Measurements from ENCODE around the gene MR1.

The MR1 gene

DNA sequence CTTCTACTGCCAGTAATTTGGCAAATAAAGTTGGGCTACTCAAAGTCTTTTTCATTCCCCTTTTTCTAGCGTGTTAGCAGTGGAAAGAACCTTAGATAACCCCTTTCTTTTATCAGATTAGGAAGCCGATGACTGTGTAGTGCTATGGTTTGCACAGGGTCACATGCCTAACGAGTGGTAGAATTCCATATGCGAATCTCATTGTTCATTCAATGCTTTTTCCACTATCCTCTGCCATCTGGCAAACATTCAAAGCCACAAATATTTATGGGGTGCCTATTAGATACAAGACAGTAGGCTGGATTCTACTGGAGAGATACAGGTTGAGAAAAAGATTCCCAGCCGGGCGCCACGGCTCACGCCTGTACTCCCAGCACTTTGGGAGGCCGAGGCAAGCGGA lies 39.9 kb downstream of the MR1 start:
- DNase-seq = no peak

DNA sequence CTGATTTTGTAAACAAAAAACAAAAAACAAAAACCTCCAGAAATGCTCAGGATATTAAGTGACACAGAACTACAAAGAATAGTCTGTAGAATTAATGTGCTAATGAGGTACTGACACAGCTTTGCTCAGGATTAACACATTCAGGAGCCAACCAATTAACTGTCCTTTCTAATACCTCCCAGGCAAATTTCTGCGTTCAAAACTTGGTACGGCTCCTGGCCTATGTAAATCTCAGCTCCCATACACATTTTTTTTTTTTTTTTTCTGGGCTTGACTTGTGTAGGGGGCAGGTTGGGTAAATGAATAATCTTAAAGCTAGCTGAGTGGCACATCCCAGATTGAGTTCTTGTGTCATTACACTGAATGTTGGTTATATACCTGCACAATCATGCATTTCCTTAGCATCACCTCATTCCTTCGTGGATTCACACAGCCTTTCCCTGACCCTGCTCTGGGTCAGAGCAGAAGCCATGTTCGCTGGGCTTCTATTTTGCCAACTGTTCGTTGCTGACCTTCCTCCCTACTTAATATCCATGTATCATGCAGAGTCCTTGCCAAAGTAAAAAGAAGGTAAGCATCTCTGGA lies 42.1 kb downstream of the MR1 start:
- no peak for DNase-seq

DNA sequence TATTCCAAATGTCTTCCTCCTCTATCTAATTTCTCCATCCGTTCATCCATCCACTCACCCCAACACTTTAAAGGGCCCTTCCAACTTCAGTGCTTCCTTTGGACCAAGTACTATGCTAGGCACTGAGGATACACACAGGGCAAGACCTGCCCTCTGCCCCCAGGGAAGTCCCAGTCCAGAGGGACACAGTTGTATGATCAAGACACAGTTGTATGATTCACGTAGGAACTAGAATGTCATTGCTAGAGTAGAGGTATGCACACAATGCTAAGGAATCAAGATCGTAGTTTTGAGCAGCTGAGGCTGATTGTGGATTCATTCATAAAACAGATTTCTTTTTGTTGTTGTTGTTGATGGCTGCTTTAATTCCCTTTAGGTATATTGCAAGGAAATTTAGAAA lies 43.1 kb downstream of the MR1 start:
- no peak for DNase-seq

DNA sequence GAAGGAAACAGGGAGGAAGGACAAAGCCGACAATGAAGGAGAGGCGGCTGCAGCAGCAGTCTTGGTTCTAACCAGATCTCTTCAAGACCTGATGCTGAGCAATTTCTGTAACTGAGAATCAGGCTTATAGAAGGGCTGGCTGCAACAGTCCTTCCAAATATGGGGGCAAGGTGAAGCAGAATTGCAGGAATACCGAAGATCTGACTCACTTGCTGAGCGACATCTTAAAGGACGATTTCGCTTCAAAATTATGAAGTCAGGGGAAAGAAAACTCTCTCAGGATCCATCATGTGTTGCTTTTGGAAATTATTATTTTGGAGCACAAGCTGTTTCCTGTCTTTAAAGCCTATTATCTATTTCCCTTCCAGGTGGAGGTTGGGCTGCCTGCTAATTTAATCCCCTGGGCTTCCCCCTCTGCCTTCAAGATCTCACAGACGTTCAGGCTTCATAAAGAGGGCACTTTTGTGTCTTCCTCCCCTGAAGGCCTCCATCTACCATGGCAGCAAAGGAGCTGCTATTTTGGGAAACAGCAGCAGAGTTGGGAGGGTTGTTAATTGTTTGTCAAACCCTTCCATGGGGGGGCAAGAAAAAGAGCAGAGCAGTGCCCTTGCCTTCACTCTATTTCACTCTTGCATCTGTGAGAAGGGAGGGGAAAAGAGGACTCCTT lies 43.9 kb downstream of the MR1 start:
- DNase-seq = no peak

DNA sequence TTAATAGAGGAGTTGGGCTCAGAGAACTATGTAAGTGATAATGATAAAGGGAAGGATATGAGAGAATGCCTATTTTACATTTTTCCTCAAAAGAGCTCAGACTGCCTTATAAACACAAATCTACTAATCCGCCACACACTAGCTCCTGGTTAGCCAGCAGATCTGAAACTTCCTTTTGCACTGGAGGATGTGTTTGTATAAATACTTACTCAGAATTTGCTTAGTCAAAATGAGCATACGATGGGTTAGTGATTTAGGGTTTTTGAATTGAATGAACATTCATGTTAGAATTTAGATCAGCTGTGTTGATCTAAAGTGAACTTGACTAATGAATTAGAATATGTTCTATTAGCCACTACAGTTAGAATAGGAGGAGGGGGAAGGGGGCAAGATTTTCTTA lies 45.6 kb downstream of the MR1 start:
- no peak for DNase-seq

DNA sequence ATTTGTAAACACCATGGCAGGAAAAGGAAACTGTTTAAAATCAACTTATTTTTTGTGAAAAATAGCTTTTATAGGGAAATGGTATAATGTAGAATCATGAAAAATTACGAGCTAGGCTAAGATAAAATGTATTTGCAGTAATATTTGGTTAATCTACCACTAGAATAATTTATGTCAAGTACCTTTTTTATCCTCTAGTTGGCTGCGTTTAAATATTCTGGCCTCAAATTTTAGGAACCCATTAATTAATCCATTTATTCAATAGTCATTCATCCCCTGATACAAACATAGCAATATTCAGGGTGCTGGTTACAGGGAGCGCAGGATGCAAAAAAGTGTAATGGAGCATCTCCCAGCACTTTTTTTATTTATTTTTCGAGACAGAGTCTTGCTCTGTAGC lies 46.1 kb downstream of the MR1 start:
- DNase-seq = no peak

DNA sequence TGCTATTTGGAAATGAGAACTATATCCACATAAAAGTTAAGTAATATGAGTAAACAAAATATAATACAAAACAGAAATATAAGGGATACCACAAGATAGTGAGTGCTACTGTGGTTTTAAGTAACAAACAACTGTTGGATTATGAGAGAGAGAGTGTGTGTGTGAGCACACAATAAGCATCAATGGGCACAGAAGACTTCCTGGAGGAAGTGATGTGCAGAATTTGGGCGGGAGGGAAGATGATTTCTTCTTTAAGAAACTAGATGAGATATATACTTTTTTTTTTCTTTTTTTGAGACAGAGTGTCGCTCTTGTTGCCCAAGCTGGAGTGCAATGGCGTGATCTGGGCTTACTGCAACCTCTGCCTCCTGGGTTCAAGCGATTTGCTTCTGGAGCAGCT lies 46.8 kb downstream of the MR1 start:
- DNase-seq = no peak

DNA sequence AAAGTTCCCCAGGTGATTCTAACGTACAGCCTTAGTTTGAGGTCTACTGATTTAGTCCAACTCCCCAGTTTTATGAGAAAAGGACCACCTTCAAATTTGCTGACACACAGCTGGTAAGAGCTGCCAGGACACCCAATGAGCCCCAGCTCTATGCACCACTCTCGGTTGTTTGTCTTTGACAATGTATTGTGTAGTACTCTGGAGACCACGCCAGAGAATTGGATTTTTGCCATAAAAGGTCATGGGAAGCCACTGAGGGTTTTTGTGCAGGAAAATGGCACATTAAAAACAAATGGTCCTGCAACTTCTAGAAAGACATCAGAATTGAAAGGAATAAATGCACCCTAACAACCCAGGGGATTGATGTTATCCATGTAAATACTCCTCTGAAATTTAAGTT lies 47.6 kb downstream of the MR1 start:
- DNase-seq = no peak

DNA sequence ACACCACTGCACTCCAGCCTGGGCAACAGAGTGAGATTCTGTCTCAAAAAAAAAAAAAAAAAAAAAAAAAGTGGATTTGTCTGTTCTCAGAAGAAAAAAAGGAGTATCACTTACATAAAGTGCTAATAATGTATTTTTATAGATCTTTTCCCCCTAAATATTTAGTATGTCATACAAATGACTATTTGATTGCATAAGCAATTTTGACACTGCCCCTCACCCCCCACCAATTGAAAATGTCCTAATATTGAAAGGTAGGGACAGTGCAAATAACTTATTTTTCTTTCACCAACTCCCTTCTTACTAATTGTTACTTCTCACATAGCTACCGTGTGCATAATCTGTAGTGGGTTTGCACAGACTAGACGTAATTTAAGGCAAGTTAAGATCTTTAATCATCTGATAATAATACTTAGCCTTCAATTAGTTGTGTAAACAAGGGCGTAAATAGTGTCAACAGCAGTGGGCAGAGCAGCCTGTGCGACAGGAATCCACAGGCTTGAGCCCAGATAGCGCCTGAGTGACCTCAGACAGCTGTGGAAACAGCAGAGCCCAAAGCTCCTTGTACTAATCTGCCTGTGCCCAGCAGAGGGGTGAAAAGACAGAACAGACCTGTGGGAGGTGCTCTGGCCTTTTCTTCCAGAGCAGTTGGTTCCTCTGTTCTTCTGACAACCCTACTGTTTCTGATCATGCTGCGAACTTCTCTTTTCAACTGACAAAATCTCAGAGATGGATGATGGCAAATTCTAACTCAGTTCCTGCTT lies 50.2 kb downstream of the MR1 start:
- DNase-seq = peak; percentile 94

DNA sequence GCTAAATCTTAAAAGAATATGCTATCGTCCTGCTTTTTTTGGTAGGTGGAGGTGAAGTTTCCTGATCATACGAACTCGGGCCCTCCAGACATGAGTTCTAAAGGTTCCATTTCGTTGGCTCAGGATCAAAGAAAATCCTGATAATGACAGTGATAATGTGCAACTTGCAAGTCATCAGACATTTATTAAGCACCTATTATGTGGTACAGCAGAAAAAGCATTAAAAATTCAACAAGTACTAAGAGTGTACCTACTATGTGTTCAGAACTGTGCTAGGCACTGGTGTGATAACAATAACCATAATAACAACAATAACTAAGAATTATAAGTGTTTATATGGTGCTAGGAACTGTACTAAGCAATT lies 50.8 kb downstream of the MR1 start:
- no peak for DNase-seq

DNA sequence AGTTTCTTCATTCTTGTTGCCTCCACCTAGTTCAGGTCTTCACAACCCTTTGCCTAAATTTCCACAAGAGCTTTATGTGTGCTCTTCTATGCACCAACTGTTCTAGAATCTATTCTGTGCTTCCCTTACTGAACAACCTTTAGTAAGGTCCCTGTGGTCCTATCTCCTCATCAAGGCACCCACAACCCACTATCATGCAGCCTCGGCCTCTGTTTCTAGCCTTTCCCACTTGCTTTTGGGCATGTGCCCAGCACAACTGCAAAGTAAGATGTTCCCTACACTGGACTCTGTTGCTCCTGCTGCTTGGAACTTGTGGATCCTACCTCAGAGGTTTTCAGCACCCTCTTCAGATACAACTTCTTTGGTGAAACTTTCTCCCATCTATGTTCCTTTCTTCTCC lies 52.3 kb downstream of the MR1 start:
- DNase-seq = no peak

DNA sequence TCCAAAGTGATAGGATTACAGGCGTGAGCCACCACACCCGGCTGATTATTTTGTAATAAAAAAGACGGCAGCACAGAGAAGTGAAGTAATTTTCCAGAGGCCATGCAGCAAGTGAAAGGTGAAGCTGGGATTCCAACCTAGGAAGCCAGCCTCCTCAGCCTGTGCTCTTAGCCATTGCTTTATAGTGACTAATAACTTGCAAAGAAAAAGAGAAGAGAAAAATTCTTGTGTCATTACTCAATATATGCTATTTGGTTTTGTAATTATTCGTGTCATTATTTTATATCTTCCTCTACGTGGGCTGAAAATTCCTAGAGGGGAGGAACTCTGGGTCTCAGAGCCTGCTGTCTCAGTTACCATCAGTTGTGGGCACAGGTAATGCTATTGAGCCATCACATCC lies 53.1 kb downstream of the MR1 start:
- no peak for DNase-seq

DNA sequence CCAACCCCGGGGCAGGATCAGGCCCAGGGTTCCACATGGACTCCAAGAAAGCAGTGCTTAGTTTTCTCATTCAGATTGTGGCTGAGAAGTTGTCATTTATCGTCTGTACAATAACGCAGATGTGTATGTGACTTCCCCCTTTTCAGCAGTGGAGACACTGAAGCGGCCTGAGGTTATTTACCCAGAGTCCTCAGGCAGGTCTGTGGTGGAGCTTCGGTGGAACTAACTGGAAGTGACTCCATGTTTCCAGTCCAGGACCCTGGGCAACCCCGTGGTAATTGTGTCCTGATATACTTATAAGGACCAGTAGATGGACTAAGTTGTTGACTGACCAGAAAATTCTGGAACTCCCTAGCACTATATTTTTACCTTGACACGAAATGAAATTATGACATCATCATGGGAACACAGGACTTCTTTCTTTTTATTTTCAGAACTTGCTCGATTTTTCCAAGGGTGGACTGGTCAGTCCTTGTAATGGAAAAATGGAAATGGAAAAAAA lies 53.7 kb downstream of the MR1 start:
- peak; percentile 93 for DNase-seq

DNA sequence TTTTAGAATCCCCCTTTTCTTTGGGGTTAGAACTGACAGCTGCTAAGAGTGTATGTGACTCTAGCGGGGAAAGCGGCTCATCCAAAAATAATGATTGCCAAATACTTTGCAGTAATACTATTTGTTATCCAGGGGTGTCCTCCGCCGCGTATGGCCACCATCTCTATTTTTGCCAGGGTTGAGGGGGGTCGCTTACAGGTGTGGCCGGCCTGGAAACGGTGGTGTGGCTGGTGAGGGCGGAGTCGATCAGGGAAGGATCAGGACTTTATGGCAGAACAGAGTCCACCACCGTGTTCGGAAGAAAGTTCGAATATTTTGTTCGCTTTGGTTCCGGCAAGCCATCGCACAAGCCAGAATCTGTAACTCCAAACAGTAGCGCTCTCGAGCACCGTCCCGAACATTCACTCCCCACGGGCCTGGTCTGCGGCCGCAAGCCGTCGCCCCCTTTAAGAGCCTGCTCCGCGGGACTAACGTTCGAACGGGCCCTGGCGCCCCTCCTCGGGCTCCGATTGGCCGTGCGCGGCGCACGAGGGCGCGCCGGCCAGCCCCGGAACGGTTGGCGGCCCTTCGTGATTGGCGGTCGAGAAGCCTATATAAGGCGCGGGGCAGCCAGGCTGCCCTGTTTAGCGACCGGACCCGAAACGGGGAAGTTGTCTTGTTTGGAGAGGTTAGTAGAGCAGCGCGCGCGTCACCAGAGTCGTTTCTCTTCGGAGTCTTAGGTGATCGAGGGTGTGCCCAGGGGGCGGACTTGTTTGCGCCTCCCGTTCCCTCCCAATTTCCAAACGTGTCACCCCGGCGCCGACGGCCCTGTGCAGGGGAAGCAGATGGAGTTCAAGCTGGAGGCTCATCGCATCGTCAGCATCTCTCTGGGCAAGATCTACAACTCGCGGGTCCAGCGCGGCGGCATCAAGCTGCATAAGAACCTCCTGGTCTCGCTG lies 54.6 kb downstream of the MR1 start, which contains the start of gene IER5:
IER5 (plus strand) TSS at position 622 of the 938 bp plus-strand sequence; CDS start at position 825, 203 bp downstream.
- peak; percentile 98 for DNase-seq

DNA sequence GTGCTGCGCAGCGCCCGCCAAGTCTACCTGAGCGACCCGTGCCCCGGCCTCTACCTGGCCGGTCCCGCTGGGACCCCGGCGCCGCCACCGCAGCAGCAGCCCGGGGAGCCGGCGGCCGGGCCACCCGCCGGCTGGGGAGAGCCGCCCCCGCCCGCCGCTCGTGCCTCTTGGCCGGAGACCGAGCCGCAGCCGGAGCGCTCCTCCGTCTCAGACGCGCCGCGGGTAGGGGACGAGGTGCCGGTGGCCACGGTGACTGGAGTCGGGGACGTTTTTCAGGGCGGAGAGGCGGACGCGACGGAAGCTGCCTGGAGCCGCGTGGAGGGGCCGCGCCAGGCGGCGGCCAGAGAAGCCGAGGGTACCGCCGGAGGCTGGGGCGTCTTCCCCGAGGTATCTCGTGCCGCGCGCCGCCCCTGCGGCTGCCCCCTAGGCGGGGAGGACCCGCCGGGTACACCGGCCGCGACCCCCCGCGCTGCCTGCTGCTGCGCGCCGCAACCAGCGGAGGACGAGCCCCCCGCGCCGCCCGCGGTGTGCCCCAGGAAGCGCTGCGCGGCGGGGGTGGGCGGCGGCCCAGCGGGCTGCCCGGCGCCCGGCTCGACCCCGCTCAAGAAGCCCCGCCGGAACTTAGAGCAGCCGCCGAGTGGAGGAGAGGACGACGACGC lies 55.4 kb downstream of the MR1 start:
- peak; percentile 57 for DNase-seq

DNA sequence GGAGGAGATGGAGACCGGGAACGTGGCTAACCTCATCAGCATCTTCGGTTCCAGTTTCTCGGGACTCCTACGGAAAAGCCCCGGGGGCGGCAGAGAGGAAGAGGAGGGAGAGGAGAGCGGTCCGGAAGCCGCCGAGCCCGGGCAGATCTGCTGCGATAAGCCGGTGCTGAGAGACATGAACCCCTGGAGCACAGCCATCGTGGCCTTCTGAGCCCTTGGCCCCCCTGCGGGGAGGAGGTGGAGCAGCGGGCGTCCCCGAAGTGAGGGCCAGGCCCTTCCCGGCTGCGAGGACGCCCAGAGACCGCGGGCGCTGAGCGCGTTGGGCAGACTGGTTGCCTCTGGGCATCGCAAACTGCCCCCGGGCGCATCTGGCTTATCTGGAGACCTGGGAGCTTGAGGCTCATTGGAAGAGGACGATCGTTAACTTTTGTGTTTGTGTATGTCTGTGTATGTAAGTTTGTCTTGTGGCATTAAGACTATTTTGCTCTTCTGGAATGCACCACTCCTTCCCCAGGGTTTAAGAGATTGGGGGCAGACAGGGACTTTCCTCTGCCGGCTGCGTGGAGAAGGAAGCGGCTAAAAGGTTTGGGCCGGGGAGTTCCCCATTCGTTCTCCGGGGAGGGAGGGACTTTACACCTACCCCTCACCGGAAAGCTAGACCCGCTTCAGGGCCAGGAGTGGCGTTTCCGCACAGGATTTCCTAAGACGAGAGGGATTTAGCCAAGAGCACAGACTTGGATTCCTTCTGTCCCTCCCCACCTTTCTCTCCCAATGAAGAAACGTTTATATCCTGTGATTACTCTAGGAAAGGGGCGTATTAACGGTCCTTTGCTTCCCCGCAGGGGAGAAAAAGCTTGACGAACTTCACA lies 56.1 kb downstream of the MR1 start:
- DNase-seq = peak; percentile 85

DNA sequence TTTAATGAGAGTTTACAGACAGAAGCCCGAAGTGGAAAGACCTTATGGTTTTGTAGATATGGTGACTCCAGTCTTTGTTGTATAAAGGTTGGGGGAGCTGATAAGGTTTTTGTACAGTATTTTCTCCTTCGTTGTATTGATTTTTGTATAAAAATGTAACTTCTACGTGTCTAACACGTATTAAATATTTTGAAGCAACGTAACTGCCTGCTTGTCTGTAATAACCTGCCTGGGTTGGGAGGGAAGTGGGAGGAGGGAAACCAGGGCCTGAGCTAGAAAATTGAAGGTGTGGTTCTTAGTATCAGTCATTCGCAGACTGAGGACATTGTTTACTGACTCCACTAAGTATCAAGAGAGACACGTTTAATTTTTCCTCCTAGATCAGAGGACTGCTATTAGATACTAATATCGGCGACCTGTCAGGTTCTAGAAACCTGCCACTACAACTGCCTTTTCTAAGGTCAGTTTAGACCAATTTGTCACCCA lies 56.9 kb downstream of the MR1 start:
- DNase-seq = peak; percentile 85

DNA sequence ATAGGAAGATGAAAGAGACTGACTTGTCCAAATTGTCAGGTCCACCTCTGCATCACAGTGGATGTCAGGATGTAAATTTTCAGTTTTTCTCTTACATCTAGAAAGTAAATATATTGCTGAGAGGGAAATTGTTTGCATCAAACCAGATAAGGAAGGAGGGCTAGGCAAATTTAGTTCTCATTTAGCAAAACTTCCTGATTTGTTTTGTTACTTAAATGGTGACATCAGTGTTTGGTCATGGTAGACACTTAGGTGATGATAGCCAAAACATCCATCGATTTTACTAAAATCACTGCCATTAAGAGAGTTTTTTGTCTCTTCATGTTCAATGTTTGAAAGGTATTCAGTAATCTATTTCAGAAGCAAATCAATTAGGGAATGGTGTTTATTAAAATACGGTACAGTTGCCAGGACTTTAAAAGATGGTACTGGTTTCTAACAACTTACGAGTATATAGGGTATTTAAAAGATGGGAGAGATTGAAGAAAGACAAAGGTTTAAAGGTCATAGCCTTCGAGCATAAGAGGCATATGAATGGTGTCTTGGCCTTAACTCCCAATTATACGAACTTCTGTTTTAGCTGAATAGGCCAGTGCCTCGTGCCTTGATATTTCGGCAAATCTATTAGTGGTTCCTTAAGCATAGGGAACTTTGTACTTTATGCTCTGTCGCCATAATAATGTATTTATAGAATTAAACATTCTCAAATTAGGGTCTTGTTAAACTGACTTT lies 57.7 kb downstream of the MR1 start:
- no peak for DNase-seq

DNA sequence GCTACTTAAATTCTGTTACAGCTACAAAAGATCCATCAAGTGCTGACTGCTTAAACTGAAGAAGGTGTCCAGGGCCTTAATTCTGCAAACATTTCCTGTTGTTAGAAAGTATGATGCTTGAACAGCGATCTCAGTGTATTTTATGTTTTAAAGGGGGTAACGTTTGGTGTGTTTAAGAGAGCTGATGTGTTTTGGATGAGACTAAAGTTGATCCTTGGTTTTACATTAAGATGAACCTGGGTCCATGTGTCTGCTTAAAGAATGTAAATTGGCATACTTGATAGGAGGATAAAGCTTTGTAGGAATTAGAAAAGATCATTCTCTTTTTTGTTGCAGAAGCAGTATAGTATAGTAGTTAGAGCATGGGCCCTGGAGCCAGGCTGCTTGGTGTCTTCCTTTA lies 58.3 kb downstream of the MR1 start:
- no peak for DNase-seq

DNA sequence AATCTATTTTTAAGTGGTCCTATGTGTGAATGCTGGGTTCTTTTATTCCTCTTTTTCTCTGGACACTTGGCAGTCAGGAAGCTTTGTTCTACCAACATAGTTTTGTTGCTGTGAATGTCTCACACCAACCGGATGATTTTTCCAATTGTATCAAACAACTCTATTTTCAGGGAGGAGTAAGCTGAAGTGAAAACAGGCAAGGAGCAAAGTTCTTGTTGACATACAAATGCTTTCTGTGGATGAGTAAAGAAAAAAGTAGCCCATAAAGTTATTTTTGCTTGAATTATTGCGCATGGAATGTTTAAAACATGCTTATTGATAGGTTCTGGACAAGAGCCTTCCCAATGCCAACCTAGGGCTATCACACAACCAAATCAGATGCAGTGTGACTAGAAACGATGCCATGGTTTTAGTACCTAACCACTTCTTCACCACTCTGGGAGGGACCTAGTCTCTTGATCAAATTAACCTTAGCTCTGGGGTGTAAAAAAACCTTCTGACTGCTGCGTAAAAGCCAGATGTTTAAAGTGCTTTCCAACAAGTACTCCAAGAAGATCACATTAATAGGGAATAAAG lies 59.2 kb downstream of the MR1 start:
- DNase-seq = no peak

Data from OCI-M1 (cell line).